ENCODE data around the gene FGF12.
A peak's percentile ranks its signal among the peaks of the same experiment; 100 is the strongest.
"Not testable (repeated sequence)": the region's sequence is repeated elsewhere in the genome, so short reads cannot be mapped to it uniquely, and the experiment has no call there.

The FGF12 gene

DNA sequence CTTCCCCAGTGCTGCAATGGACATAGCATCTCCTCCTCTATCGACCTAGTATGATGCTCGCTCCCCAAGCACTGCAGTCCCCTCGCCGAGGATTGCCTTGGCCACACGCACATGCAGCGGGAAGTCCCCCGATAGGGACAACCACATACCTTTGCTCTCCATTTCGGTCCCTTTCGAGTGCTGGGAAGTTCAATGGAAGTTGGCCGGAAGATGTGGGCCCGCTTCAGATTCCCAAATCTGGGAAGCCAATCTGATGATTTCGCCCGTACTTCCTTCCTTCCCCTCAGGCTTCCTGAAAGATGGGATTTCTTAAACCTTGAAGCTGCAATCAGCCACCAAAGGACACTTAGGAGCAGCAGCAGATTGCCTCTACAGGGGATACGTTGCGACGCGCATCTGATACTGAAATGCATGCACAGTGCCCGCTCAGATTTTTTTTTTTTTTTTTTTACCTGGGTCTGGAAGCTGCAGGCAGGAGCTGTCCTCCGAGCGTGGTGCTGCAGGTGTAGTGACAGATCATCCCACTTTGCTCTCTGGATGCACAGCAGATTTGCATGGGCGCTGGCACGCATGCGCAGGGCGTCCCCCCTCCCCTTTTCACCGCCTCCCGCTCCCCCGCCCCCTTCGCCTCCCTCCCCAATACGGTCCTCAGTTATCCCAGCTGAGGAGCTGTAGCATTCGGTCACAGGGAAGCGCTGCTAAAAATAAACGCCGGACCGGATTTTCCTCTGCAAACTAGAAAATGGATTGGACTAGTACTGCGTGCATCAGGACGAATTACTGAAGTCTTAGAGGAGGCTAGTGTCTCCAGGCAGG, at the start of gene FGF12:
Gene FGF12 (minus strand): TSS at position 510 of the 816 bp plus-strand sequence.
- Histone ChIP-seq H3K9ac (no peak within 1 kb of the TSS), H3K4me2 (ENCODE audit: low read length) (peak within 1 kb of the TSS; percentile 39), H2AFZ (peak within 1 kb of the TSS; percentile 76), H3K36me3 (ENCODE audit: control insufficient read depth, insufficient read depth, low read length) (no peaks in the 10 kb centered on the region), H3K4me3 (ENCODE audit: low read depth, low read length) (no peak within 1 kb of the TSS), H3K27ac (no peak within 1 kb of the TSS), H3K79me2 (no peaks in the 10 kb centered on the region), H3K4me1 (peaks cover 6% of the 10 kb centered on the region), H3K27me3 (ENCODE audit: control insufficient read depth, insufficient read depth, low read length) (no peaks in the 10 kb centered on the region), H3K9me3 (ENCODE audit: control insufficient read depth, low read length) (no peaks in the 10 kb centered on the region)
- TF ChIP-seq CTCF (IDR thresholded peaks at IDR 0.05) = no peak

GRCh38 chr3:192774341-192774740, 47.0 kb upstream of the FGF12 start:
- not testable (repeated sequence) for H3K27ac ChIP-seq; H3K4me2 ChIP-seq (ENCODE audit: low read length); H3K36me3 ChIP-seq (ENCODE audit: control insufficient read depth, insufficient read depth, low read length); H2AFZ ChIP-seq; H3K79me2 ChIP-seq; H3K4me1 ChIP-seq; H3K9ac ChIP-seq; H3K9me3 ChIP-seq (ENCODE audit: control insufficient read depth, low read length); H3K27me3 ChIP-seq (ENCODE audit: control insufficient read depth, insufficient read depth, low read length); H3K4me3 ChIP-seq (ENCODE audit: low read depth, low read length)

DNA sequence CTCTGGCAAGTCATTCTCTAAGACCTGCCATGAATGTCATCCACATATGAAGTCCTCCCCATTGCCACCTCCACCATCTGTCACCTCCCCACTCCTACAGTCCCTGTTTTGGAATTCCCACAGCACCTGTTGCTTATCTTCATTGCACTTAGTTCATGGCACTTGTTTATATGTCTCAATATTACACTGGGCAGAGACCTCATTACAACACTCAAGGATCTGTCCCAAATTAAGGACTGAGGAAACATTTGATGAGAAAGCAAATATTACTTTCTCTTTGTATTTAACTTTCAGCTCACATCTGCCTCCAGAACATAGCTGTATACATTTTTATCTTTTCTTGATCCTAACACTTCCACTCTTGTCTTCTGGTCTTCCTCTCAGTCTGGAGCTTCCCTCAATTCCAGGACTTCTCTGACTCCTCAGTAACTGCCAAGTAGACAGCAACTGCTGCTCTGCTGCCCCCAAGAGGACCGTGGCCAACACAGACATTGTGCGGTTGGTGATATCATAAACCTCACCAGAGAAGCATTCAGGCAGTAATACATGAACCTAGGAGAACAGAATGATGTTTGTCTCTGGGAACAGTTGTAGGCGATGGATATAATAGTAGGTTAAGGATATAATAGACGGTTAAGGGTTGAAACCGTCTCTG, 45.0 kb upstream of the FGF12 start:
- no peak overlapping the region for H2AFZ ChIP-seq
- no peaks in the 10 kb centered on the region for H3K79me2 ChIP-seq
- H3K27me3 ChIP-seq (ENCODE audit: control insufficient read depth, insufficient read depth, low read length) = no peaks in the 10 kb centered on the region
- no peak overlapping the region for H3K4me3 ChIP-seq (ENCODE audit: low read depth, low read length)
- peak; percentile 33 for TF ChIP-seq CTCF (IDR thresholded peaks at IDR 0.05)
- no peaks in the 10 kb centered on the region for H3K4me1 ChIP-seq
- H3K36me3 ChIP-seq (ENCODE audit: control insufficient read depth, insufficient read depth, low read length) = no peaks in the 10 kb centered on the region
- no peak overlapping the region for H3K27ac ChIP-seq
- H3K9ac ChIP-seq = no peak overlapping the region
- no peak overlapping the region for H3K4me2 ChIP-seq (ENCODE audit: low read length)
- no peaks in the 10 kb centered on the region for H3K9me3 ChIP-seq (ENCODE audit: control insufficient read depth, low read length)

DNA sequence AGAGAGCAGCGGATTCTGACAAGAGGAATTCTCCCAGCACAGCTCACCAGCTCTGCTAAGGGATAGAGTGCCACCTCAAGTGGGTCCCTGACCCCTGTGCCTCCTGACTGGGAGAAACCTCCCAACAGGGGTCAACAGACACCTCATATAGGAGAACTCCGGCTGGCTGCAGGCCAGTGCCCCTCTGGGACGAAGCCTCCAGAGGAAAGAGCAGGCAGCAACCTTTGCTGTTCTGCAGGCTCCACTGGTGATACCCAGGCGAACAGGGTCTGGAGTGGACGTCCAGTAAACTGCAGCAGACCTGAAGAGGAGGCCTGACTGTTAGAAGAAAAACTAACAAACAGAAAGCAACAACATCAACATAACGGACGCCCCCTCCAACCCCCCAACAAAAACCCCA, 31.3 kb upstream of the FGF12 start:
- H2AFZ ChIP-seq = no peak overlapping the region
- H3K9ac ChIP-seq = no peak overlapping the region
- no peak overlapping the region for H3K4me3 ChIP-seq (ENCODE audit: low read depth, low read length)
- H3K4me2 ChIP-seq (ENCODE audit: low read length) = no peak overlapping the region
- no peaks in the 10 kb centered on the region for H3K36me3 ChIP-seq (ENCODE audit: control insufficient read depth, insufficient read depth, low read length)
- no peak overlapping the region for H3K27ac ChIP-seq
- no peaks in the 10 kb centered on the region for H3K9me3 ChIP-seq (ENCODE audit: control insufficient read depth, low read length)
- no peaks in the 10 kb centered on the region for H3K79me2 ChIP-seq
- H3K4me1 ChIP-seq = no peaks in the 10 kb centered on the region
- no peak for TF ChIP-seq CTCF (IDR thresholded peaks at IDR 0.05)
- H3K27me3 ChIP-seq (ENCODE audit: control insufficient read depth, insufficient read depth, low read length) = no peaks in the 10 kb centered on the region

GRCh38 chr3:192751148-192751547, 23.8 kb upstream of the FGF12 start:
- Histone ChIP-seq H3K9me3 (ENCODE audit: control insufficient read depth, low read length) (no peaks in the 10 kb centered on the region), H3K36me3 (ENCODE audit: control insufficient read depth, insufficient read depth, low read length) (no peaks in the 10 kb centered on the region), H3K4me1 (no peaks in the 10 kb centered on the region), H3K9ac (no peak overlapping the region), H2AFZ (no peak overlapping the region), H3K27ac (no peak overlapping the region), H3K4me3 (ENCODE audit: low read depth, low read length) (no peak overlapping the region), H3K4me2 (ENCODE audit: low read length) (no peak overlapping the region), H3K27me3 (ENCODE audit: control insufficient read depth, insufficient read depth, low read length) (no peaks in the 10 kb centered on the region), H3K79me2 (no peaks in the 10 kb centered on the region)
- TF ChIP-seq CTCF (IDR thresholded peaks at IDR 0.05) = no peak

Data from parathyroid adenoma (tissue), 2 donors.